ENCODE measurements around the gene FAAP24.
"Not testable (repeated sequence)": the region's sequence is repeated elsewhere in the genome, so short reads cannot be mapped to it uniquely, and the experiment has no call there.

Gene FAAP24

GRCh38 chr19:32971715-32972540, at the start of gene FAAP24, which contains the start of gene CEP89:
Gene FAAP24, plus strand, starts transcription at chr19:32972242. Its CDS starts 955 bp downstream, at chr19:32973197.
Gene CEP89, minus strand, starts transcription at chr19:32971958. Its CDS starts 84 bp downstream, at chr19:32971874.
- DNase-seq (ENCODE audit: low read depth) = peak; percentile 97

DNA sequence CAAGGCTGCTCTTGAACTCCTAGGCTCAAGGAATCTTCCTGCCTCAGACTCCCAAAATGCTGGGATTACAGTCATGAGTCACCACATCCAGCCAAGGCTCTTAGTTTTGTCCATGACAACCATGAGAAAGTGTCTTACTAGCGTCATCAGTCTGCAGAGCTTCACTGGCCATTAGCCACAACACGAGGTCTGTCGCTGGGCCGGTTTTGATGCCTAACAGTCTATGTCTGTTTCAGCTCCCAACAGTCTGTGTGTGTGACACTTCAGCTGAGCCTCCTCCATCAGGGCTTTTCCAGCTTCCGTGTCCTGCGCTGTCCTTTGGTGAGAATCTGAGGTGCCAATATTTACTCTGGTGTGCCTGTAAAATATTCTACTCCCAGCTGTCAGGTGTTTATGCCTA, 47.8 kb upstream of the FAAP24 start:
- no peak for DNase-seq (ENCODE audit: low read depth)

DNA sequence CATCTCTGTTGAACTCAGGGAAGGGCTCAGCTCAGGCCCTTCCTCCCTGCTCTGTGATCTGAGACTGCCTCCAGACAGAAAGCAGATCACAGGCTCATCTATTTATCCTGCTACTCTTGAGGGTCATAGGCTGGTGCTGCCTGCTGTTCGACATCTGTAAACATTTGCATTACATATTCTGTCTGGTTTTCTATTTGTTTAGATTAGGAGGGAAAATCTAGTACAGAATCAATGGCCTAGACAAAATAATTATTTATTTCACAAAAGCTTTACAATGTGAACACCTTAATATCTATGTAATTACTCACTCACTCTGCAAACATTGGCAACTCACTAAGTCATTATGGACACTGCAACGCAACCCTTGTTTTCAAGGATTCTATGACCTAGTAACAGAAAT, 43.2 kb upstream of the FAAP24 start:
- no peak for DNase-seq (ENCODE audit: low read depth)

GRCh38 chr19:32930567-32930966, 41.5 kb upstream of the FAAP24 start:
- no peak for DNase-seq (ENCODE audit: low read depth)

- no peak for DNase-seq (ENCODE audit: low read depth)
Measured at GRCh38 chr19:32933571-32933970, 38.5 kb upstream of the FAAP24 start.

DNA sequence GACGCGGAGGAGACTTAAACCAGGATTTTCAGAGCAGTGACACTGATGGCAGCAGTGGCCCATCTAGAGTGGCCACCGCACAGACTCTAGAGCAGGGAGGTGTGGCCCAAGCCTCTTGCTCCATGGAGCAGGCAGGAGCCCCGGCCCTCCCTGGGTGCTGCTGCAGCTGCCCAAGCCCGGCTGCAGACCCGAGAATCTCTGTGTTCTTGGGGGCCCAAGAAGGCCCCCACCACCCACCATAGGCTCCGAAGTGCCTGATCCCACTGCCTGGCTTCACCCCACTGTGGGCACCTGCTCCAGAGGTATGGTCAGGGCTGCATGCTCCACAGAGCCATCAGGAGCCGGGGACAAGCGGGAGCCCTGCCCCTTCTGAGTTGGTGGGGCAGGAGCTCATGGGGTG, 36.4 kb upstream of the FAAP24 start:
- DNase-seq (ENCODE audit: low read depth) = no peak

GRCh38 chr19:32936065-32936464, 36.0 kb upstream of the FAAP24 start:
- DNase-seq (ENCODE audit: low read depth) = no peak

DNA sequence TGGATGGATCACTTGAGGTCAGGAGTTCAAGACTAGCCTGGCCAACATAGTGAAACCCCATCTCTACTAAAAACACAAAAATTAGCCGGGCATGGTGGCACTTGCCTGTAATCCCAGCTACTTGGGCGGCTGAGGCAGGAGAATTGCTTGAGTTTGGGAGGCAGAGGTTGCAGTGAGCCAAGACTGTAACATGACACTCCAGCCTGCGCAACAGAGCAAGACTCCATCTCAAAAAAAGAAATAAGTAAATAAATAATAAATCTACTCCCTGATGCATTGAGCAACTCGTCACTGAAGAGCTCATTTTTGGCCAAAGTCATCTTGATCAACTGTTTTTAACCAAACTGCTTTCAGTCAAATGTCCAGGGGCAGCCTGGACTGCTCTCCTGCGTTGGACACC, 30.8 kb upstream of the FAAP24 start:
- not testable (repeated sequence) for DNase-seq (ENCODE audit: low read depth)

- DNase-seq (ENCODE audit: low read depth) = no peak
Measured at GRCh38 chr19:32945260-32945659, 26.8 kb upstream of the FAAP24 start.

GRCh38 chr19:32966750-32967149, 5.3 kb upstream of the FAAP24 start:
- no peak for DNase-seq (ENCODE audit: low read depth)

- DNase-seq (ENCODE audit: low read depth) = no peak
Measured at GRCh38 chr19:32969549-32969948, 2.5 kb upstream of the FAAP24 start.

GRCh38 chr19:32971012-32971595, 938 bp upstream of the FAAP24 start:
- no peak for DNase-seq (ENCODE audit: low read depth)

- peak; percentile 57 for DNase-seq (ENCODE audit: low read depth)
Measured at GRCh38 chr19:32976223-32976805, 4.3 kb downstream of the FAAP24 start.

GRCh38 chr19:32977280-32977679, 5.2 kb downstream of the FAAP24 start:
- no peak for DNase-seq (ENCODE audit: low read depth)

DNA sequence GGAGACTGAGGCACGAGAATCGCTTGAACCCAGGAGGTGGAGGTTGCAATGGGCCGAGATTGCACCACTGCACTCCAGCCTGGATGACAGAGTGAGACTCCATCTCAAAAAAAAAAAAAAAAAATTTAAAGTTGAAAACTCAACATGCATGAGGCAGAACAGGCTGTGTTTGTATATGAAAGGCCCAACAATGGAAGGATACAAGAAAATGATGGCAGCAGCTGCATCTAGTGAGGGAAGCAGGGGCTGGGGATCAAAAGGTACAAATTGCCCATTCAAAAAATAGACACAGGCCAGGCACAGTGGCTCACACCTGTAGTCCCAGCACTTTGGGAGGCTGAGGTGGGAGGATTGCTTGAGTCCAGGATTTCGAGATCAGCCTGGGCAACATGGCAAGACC, 5.8 kb downstream of the FAAP24 start:
- DNase-seq (ENCODE audit: low read depth) = not testable (repeated sequence)

DNA sequence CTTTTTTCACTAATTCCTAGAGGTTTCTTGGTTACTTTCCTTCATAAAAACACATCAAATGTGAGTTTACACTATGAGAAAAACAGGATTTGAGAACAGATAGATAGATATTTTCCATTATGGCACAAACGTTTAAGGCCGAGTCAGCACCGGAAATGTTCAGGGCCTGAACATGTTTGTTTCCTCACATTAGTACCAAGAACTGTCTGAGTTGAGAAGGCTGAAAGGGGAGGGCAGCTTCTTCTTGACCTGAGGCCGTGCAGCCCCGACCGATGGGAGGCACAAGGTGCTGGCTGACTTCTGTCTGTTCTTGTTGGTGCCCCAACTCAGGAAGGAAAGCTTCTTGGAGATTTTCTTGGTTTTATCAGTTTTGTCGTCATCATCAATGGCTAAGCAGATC, 7.8 kb downstream of the FAAP24 start:
- not testable (repeated sequence) for DNase-seq (ENCODE audit: low read depth)

DNA sequence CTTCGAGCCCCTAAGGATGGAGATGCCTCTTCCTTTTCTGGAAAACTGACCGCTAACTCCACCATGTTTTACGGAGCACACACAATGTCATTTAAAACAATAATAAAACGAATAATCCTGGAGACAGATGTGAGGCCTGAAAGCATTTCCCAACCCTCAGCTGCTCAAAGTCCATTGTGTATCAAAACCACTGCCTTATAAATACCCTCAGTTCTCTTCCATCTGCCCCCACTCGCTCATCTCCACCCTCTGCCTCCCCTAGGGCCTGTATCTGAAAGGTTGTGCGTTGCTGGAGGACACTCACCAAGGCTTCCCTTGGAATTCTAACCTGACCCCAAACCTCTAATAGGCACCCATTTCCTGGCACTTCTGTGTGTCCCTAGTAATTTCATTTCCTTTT, 10.4 kb downstream of the FAAP24 start:
- DNase-seq (ENCODE audit: low read depth) = not testable (repeated sequence)

DNA sequence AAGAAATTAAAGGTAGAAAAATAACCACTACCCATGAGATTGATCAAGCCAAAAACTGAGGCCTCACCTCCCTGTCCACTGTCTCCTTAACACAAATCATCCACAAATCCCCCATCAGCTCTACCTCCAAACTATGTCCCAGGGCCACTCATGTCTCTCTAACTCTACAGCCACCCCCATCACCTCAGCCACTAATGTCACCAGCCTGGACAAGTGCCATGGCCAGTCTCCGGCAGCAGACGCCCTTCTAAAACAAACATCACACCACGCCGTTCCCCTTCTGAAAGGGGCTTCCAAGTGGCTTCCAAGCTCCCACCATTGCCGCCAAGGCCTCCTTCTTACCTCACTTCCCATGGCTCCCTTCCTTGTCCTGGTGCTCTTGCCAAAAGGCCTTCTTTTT, 16.2 kb downstream of the FAAP24 start:
- DNase-seq (ENCODE audit: low read depth) = not testable (repeated sequence)

DNA sequence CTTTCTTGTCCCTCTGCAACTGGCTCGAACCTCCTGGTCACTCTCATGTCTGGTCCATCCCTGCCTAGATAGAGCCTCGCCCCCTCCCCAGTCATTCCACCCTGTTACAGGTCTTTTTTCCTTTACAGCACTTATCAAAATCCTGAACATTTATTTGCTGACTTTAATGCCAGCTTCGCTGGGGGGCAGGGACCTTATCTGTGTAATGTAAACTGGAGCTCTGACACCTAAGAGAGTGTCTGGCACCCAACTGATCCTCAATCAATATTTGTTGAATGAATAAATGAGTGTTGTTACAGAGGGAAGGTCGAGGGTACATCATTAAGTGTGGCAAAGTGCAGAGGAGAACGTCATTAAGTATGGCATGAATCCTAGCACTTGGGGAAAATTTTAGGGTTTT, 16.7 kb downstream of the FAAP24 start:
- no peak for DNase-seq (ENCODE audit: low read depth)

DNA sequence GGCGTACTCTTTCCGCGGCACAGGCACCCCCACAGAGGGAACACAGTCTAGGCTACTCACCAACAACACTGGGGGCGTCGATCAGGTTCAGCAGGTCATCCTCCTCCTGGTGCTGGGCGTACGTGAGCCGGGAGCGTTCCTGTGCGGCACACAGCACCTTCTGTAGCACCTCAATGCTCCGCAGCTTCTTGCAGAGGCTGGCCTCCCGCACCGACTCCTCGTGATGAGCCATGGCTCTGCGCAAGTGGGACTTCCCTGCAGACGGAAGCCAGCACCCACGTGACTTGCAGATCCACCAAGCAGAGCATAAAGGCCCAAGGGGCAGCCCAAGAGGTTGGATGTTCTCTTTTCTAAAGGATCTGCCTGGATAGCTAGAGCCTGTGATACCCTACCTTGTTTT, 23.9 kb downstream of the FAAP24 start:
- DNase-seq (ENCODE audit: low read depth) = not testable (repeated sequence)

DNA sequence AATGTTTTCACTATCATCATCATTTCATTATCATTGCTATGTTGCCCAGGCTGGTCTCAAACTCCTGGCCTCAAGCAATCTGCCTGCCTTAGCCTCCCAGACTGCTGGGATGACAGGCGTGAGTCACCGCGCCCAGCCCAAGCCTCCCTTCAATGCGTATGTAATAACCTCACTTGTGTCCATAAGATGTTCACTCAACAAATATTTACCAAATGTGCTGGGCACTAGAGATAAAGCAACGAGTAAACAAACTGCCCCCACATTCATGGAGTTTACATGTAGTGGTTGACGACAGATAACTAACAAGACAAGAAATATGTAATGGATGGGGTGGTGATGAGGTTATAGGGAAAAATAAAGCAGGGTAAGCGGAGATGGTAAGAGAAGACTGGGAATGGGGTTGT, 25.0 kb downstream of the FAAP24 start:
- DNase-seq (ENCODE audit: low read depth) = not testable (repeated sequence)

DNA sequence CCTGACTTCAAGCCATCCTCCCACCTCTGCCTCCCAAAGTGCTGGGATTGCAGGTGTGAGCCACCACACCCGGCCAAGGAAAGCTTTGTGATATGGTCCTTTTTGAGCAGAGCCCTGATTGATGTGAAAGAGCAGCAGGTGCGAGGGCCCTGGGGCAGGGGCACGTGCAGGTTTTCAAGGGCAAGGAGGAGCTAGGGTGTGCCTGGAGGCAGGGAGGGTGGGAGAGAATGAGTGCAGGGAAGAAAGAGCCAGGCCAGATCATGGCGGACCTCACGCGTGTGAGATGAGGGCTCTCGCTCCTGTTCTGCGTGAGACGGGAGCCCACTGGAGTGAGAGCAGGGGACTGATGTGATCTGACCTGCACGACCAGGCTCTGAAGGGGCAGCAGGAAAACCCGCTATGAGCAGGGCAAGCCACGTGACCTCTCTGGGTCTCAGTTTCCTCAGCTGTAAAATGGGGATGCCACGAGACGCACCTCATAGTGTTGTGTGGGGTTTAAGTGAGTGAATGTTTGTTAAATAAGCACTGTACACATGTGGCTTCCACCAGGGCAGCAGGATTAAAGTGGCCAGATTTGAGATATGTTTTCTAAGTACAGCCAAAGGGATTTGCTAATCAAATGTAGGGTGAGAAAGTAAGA, 25.8 kb downstream of the FAAP24 start:
- DNase-seq (ENCODE audit: low read depth) = no peak

GRCh38 chr19:32998722-32999121, 26.7 kb downstream of the FAAP24 start:
- no peak for DNase-seq (ENCODE audit: low read depth)
